Measurements from ENCODE around the gene CARD9.

The CARD9 gene

DNA sequence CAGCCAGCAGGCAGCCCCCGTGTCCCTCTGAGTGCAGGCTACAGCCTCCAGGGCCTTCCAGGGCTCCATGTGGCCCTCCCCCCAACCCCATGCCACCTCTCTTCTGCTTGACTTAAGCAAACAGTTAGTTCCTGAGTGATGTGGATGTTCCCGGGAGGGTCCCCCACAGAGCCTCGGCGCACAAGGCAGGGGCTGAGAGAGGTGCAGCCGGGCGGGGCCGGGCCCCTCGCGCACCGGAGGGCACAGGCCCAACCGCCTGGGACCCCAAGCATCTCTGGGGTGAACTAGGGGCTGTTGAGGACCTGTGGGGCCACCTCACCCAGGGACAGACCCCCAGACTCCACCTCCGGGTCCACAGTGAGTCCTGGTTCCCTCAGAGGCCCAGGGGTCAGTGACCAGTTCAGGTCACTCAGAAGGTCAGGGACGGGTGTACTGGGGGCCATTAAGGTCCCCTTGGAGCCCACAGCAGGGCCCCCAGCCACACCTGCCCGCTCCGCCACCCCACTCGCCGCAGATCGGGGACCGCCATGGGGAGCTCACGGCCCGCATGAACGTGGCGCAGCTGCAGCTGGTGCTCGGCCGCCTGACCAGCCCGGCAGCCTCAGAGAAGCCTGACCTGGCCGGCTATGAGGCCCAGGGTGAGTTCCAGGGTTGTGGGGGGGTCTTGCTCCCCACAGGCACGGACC lies 33.0 kb downstream of the CARD9 start:
- Histone ChIP-seq H3K4me1 (ENCODE audit: control insufficient read depth, insufficient read depth, low read length) (no peaks in the 10 kb centered on the region), H3K4me3 (ENCODE audit: low read depth, low read length) (no peak overlapping the region), H3K9me3 (ENCODE audit: control insufficient read depth, insufficient read depth, low read length) (no peaks in the 10 kb centered on the region), H3K36me3 (ENCODE audit: control insufficient read depth, insufficient read depth, low read length) (peaks cover 14% of the 10 kb centered on the region), H3K9ac (ENCODE audit: low read depth, low read length) (no peak overlapping the region), H3K27me3 (ENCODE audit: control insufficient read depth, insufficient read depth, low read length) (no peaks in the 10 kb centered on the region)

DNA sequence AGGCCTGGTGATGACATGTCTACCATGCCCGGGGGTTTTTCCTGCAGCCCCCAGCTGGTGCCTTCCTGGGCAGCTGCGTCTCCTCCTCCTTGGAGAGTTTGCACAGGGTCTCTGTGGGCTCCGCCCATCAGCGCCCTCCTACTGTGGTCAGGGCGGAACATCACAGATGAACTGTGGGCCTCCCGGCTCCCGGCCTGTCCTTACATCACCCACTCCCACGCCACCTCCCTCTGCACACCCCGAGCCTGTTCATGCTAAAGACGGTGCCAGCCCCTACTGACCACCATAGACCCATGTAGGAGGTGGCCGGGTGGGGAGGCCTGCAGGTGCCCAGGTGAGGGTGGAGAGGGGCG lies 33.5 kb downstream of the CARD9 start:
- Histone ChIP-seq H3K9ac (ENCODE audit: low read depth, low read length) (no peak overlapping the region), H3K36me3 (ENCODE audit: control insufficient read depth, insufficient read depth, low read length) (peaks cover 15% of the 10 kb centered on the region), H3K9me3 (ENCODE audit: control insufficient read depth, insufficient read depth, low read length) (no peaks in the 10 kb centered on the region), H3K4me1 (ENCODE audit: control insufficient read depth, insufficient read depth, low read length) (no peaks in the 10 kb centered on the region), H3K4me3 (ENCODE audit: low read depth, low read length) (no peak overlapping the region), H3K27me3 (ENCODE audit: control insufficient read depth, insufficient read depth, low read length) (no peaks in the 10 kb centered on the region)

DNA sequence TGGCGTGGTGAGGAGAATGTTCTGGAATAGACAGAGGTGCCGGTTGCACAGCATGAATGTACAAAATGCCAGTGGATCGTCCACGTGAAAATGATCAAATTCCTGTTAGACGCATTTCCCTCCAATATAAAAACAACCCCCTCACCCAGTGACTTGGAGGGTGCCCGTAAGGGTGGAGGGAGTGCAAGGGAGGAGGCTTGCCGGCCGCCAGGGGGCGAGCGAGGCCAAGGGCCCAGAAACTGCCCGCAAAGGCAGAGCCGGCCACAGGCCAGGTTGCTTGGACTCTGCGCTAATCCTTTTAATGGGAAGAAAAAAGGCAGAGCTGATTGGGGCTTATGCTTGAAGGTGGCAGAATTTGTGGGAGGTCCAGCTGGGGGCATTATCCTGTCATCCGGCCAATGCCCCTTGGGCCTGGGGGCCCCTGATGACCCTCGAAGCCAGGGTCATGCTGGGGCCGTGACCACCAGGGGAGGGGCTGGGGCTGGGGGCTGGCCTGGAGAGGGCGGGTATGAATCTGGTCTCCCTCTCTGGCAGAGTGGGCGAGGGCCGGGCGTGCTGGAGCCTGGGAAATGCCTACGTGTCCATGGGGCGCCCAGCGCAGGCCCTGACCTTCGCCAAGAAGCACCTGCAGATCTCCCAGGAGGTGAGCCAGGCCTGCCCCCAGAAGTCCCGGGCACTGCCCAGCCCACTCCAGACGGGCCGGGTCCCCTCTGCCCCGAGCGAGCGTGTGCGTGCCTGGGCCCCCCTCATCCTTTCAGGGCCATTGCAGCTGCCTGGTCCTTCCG lies 34.1 kb downstream of the CARD9 start:
- H3K36me3 ChIP-seq (ENCODE audit: control insufficient read depth, insufficient read depth, low read length): peaks cover 16% of the 10 kb centered on the region
- H3K4me1 ChIP-seq (ENCODE audit: control insufficient read depth, insufficient read depth, low read length): no peaks in the 10 kb centered on the region
- H3K4me3 ChIP-seq (ENCODE audit: low read depth, low read length): no peak overlapping the region
- no peaks in the 10 kb centered on the region for H3K27me3 ChIP-seq (ENCODE audit: control insufficient read depth, insufficient read depth, low read length)
- no peak overlapping the region for H3K9ac ChIP-seq (ENCODE audit: low read depth, low read length)
- no peaks in the 10 kb centered on the region for H3K9me3 ChIP-seq (ENCODE audit: control insufficient read depth, insufficient read depth, low read length)

DNA sequence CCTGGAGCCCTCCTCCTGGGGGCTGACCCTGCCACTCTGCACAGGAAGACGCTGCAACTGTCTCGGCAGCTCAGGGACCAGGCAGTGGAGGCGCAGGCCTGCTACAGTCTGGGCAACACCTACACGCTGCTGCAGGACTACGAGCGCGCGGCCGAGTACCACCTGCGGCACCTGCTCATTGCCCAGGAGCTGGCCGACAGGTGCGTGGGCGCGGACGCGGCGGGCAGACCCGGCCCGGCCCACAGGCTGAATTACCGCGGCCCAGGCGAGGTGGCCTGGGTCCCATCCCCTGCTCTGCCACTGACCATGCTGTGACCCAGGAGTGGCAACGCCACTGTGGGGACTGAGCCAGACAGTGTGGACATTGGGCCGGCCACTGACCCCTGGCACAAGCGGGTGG lies 35.0 kb downstream of the CARD9 start:
- Histone ChIP-seq H3K9ac (ENCODE audit: low read depth, low read length) (no peak overlapping the region), H3K4me3 (ENCODE audit: low read depth, low read length) (no peak overlapping the region), H3K27me3 (ENCODE audit: control insufficient read depth, insufficient read depth, low read length) (no peaks in the 10 kb centered on the region), H3K9me3 (ENCODE audit: control insufficient read depth, insufficient read depth, low read length) (no peaks in the 10 kb centered on the region), H3K36me3 (ENCODE audit: control insufficient read depth, insufficient read depth, low read length) (peaks cover 14% of the 10 kb centered on the region), H3K4me1 (ENCODE audit: control insufficient read depth, insufficient read depth, low read length) (no peaks in the 10 kb centered on the region)

DNA sequence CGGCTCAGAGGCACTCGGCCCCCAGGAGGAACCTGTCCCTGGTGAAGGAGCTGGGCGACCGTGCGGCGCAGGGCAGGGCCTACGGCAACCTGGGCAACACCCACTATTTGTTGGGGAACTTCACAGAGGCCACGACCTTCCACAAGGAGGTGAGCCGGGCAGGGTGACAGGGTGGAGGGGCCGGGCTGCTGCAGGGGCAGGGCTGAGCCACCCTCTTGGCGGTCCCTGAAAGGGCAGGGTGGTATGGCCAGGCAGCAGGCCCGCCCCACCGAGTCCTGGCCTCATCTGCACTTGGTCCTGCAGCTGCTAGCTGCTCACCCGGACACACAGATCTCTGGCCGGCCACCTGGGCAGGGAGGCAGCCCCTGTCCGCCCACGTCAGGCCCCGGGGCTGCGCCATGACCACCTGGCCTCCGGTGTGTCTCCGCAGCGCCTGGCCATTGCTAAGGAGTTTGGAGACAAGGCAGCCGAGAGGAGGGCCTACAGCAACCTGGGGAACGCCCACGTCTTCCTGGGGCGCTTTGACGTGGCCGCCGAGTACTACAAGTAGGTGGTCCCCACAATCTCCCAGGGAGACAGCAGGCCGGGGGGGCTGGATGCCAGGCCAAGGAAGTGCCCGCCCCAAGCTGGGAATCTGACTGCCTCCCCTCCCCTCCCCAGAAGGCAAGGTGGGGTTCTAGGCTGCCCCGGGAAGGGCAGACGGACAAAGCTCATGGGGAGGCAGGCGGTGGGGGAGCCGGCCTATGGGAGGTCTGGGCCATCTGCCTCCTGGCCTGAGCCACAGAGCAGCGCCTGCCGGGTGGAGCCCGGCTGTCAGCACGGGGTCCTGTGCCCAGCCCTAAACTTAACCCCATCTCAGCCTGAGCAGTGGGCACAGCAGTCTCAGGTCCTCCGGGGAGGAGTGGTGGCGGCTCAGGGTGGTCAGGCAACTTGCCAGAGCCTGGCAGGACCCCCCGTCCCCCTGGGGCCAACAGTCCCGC lies 35.8 kb downstream of the CARD9 start:
- Histone ChIP-seq H3K9ac (ENCODE audit: low read depth, low read length) (no peak overlapping the region), H3K27me3 (ENCODE audit: control insufficient read depth, insufficient read depth, low read length) (no peaks in the 10 kb centered on the region), H3K9me3 (ENCODE audit: control insufficient read depth, insufficient read depth, low read length) (no peaks in the 10 kb centered on the region), H3K36me3 (ENCODE audit: control insufficient read depth, insufficient read depth, low read length) (peaks cover 14% of the 10 kb centered on the region), H3K4me3 (ENCODE audit: low read depth, low read length) (no peak overlapping the region), H3K4me1 (ENCODE audit: control insufficient read depth, insufficient read depth, low read length) (no peaks in the 10 kb centered on the region)

DNA sequence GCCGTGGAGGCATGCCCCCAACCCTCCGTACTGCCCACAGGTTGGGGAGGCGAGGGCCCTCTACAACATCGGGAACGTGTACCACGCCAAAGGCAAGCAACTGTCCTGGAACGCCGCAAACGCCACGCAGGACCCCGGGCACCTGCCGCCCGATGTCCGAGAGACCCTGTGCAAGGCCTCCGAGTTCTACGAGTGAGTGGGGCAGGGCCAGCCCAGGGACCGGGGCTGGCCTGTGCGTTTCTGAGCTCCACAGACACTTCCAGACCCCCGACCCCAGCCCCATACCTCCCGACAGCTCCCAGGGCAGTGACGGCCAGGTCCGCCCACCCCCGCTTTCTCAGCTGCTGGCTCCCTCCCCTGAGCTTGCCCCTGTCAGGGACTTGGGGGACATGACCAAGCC lies 36.6 kb downstream of the CARD9 start:
- Histone ChIP-seq H3K4me3 (ENCODE audit: low read depth, low read length) (no peak overlapping the region), H3K9me3 (ENCODE audit: control insufficient read depth, insufficient read depth, low read length) (no peaks in the 10 kb centered on the region), H3K4me1 (ENCODE audit: control insufficient read depth, insufficient read depth, low read length) (no peaks in the 10 kb centered on the region), H3K27me3 (ENCODE audit: control insufficient read depth, insufficient read depth, low read length) (no peaks in the 10 kb centered on the region), H3K36me3 (ENCODE audit: control insufficient read depth, insufficient read depth, low read length) (peaks cover 14% of the 10 kb centered on the region), H3K9ac (ENCODE audit: low read depth, low read length) (no peak overlapping the region)

DNA sequence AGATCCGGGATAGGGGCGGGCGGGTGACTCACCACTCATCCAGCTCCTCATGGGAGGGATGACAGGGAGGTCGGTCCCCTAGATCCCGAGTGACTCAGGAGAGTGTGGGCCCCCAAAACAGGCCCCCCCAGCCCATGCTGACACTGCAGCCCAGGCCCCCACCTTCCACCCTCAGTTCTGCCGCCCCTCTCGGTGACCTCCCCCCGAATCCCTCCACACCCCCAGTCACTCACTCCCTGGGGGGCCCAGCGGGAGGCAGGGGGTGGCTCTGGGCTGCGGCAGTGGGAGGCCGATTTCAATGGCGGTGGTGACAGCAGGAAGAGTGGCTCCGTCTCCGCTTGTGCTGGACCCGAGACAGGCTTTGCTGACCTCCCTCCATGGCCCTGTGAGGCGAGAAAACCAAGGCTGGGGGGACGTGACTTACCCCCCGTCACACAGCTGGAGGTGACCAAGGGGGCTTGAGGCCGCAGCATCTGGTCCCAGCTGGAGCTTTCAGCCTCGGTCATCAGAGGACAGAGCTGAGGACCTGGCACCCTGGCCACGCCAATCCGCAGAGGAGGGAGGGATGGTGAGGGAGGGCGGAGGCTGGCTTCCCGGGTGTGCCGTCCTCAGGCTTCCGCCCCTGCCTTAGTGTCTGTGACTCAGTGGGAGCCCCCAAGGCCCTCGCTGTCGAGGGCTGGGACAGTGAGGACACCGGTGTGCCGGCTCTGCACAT lies 37.2 kb downstream of the CARD9 start:
- Histone ChIP-seq H3K4me1 (ENCODE audit: control insufficient read depth, insufficient read depth, low read length) (no peaks in the 10 kb centered on the region), H3K9ac (ENCODE audit: low read depth, low read length) (no peak overlapping the region), H3K9me3 (ENCODE audit: control insufficient read depth, insufficient read depth, low read length) (no peaks in the 10 kb centered on the region), H3K36me3 (ENCODE audit: control insufficient read depth, insufficient read depth, low read length) (peaks cover 14% of the 10 kb centered on the region), H3K27me3 (ENCODE audit: control insufficient read depth, insufficient read depth, low read length) (no peaks in the 10 kb centered on the region), H3K4me3 (ENCODE audit: low read depth, low read length) (no peak overlapping the region)

DNA sequence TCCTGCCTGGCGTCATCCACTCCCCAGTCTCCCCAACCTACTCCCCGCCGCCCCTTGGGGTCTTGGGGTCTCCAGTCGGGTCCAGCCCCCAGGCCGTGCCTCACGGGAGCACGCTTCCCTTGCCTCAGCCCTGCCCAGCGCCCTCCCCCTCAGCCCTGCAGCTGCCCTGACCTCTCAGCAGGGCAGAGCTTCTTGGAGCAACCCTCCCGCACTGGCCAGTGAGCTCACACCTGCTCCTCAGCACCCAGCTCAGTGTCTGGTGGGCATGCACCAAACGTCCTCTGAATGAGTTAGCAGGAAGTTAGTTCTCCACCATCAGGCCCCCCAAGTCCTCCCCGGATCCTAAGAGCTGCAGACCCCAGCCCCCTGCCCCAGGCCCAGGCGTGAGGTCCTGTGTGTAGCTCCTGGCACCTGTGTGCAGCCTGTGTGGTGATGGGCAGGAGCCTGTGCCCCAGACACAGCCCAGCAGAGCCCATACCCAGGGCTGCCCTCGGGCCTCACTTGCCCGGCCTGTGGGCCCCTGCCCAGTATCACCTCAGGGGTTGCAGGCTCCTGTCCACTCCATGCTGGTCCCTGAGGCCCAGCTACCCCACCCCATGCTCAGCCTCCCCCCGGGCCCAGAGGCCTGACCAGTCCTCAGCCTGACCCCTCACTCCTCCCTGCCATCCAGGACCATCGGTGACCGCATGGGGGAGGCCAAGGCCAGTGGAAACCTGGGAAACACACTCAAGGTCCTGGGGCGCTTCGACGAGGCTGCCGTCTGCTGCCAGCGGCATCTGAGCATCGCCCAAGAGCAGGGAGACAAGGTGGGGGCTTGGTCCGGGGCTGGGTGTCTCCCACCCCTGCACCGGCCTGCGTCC lies 37.9 kb downstream of the CARD9 start:
- Histone ChIP-seq H3K9me3 (ENCODE audit: control insufficient read depth, insufficient read depth, low read length) (no peaks in the 10 kb centered on the region), H3K4me1 (ENCODE audit: control insufficient read depth, insufficient read depth, low read length) (no peaks in the 10 kb centered on the region), H3K9ac (ENCODE audit: low read depth, low read length) (no peak overlapping the region), H3K4me3 (ENCODE audit: low read depth, low read length) (no peak overlapping the region), H3K27me3 (ENCODE audit: control insufficient read depth, insufficient read depth, low read length) (no peaks in the 10 kb centered on the region), H3K36me3 (ENCODE audit: control insufficient read depth, insufficient read depth, low read length) (peaks cover 14% of the 10 kb centered on the region)

DNA sequence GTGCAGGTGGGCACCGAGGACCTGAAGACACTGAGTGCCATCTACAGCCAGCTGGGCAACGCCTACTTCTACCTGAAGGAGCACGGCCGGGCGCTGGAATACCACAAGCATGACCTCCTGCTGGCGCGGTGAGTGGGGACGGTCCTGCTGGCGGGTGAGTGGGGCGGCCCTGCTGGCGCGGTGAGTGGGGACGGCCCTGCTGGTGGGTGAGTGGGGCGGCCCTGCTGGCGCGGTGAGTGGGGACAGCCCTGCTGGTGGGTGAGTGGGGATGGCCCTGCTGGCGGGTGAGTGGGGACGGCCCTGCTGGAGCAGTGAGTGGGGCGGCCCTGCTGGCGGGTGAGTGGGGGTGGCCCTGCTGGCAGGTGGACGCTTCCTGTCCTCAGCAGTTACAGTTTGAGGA lies 38.9 kb downstream of the CARD9 start:
- H3K36me3 ChIP-seq (ENCODE audit: control insufficient read depth, insufficient read depth, low read length): peaks cover 14% of the 10 kb centered on the region
- no peaks in the 10 kb centered on the region for H3K27me3 ChIP-seq (ENCODE audit: control insufficient read depth, insufficient read depth, low read length)
- no peaks in the 10 kb centered on the region for H3K4me1 ChIP-seq (ENCODE audit: control insufficient read depth, insufficient read depth, low read length)
- H3K9me3 ChIP-seq (ENCODE audit: control insufficient read depth, insufficient read depth, low read length): no peaks in the 10 kb centered on the region
- H3K4me3 ChIP-seq (ENCODE audit: low read depth, low read length): no peak overlapping the region
- H3K9ac ChIP-seq (ENCODE audit: low read depth, low read length): no peak overlapping the region

DNA sequence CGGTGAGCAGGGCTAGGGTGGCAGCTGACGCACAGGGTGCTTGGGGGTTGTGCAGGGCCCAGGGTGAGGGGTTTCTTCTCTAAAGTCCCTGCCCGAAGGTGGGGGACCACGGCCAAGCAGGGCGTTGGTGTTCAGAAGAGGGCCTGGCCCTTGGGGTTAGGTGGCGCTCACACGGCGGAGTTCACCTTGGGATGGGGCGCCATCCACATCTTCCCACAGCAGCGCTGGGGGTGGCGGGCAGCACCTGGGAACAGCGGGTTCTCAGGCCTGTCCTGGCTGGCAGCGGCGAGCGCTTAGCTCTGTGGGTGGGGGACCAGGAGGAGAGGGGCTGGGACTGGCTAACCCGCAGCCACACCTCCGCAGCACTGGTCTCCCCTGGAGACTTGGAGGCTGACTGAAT lies 40.0 kb downstream of the CARD9 start:
- Histone ChIP-seq H3K36me3 (ENCODE audit: control insufficient read depth, insufficient read depth, low read length) (peaks cover 12% of the 10 kb centered on the region), H3K27me3 (ENCODE audit: control insufficient read depth, insufficient read depth, low read length) (no peaks in the 10 kb centered on the region), H3K9ac (ENCODE audit: low read depth, low read length) (no peak overlapping the region), H3K4me3 (ENCODE audit: low read depth, low read length) (no peak overlapping the region), H3K9me3 (ENCODE audit: control insufficient read depth, insufficient read depth, low read length) (no peaks in the 10 kb centered on the region), H3K4me1 (ENCODE audit: control insufficient read depth, insufficient read depth, low read length) (no peaks in the 10 kb centered on the region)
